Measurements from ENCODE around the gene CCDC179. TPM values are rescaled to one million over a fixed set of nuclear protein-coding genes. Genes with fewer than 3 reads are reported as not detected.

Gene CCDC179
- total and polyA plus RNA-seq, 12 donors, result not detected

GRCh38 chr11:22898036-22898435 lies 37.8 kb upstream of the CCDC179 start:
- Histone ChIP-seq H3K27me3 (no peaks in the 10 kb centered on the region), H3K36me3 (no peaks in the 10 kb centered on the region), H3K4me1 (no peaks in the 10 kb centered on the region), H3K27ac (no peak overlapping the region), H3K9me3 (no peaks in the 10 kb centered on the region), H3K4me3 (no peak overlapping the region)
- 62 to 70% methylated on average over 5 of the region's 5 CpGs for WGBS, 2 donors
- no peak for TF ChIP-seq CTCF (IDR thresholded peaks at IDR 0.05)
- intact Hi-C loops (cut with DNase I), result no loop called here
- ATAC-seq (no peak), DNase-seq (no peak)

GRCh38 chr11:22890227-22890626 lies 30.0 kb upstream of the CCDC179 start:
- Histone ChIP-seq H3K4me1 (no peaks in the 10 kb centered on the region), H3K36me3 (no peaks in the 10 kb centered on the region), H3K9me3 (no peaks in the 10 kb centered on the region), H3K4me3 (no peak overlapping the region), H3K27me3 (no peaks in the 10 kb centered on the region), H3K27ac (no peak overlapping the region)
- no peak for DNase-seq
- TF ChIP-seq CTCF (IDR thresholded peaks at IDR 0.05), result no peak
- intact Hi-C loops (cut with DNase I), result no loop called here
- no peak for ATAC-seq
- WGBS, 2 donors, result 81 to 85% methylated on average over 2 of the region's 2 CpGs

GRCh38 chr11:22884217-22884616 lies 23.9 kb upstream of the CCDC179 start:
- H3K27me3 ChIP-seq, result no peaks in the 10 kb centered on the region
- intact Hi-C loops (cut with DNase I), result loop anchor here in 1 of 10 donors (10.0 kb wide), 1 partner anchor 1889 kb away; no protein-coding TSS in a partner anchor
- peaks cover 0 to 4% (median 0%) of the 10 kb centered on the region in 9 donors for H3K4me1 ChIP-seq
- no peak for TF ChIP-seq CTCF (IDR thresholded peaks at IDR 0.05)
- no peaks in the 10 kb centered on the region for H3K9me3 ChIP-seq
- WGBS, 2 donors, result 63 to 72% methylated on average over 1 of the region's 1 CpG
- no peak overlapping the region for H3K4me3 ChIP-seq
- no peak overlapping the region for H3K27ac ChIP-seq
- DNase-seq (no peak), ATAC-seq (no peak)
- H3K36me3 ChIP-seq, result no peaks in the 10 kb centered on the region

GRCh38 chr11:22879630-22880029 lies 19.4 kb upstream of the CCDC179 start:
- TF ChIP-seq CTCF (IDR thresholded peaks at IDR 0.05), result no peak
- 24 to 27% methylated on average over 2 of the region's 2 CpGs for WGBS, 2 donors
- no peaks in the 10 kb centered on the region for H3K9me3 ChIP-seq
- no peak overlapping the region for H3K27ac ChIP-seq
- H3K27me3 ChIP-seq, result no peaks in the 10 kb centered on the region
- no peaks in the 10 kb centered on the region for H3K36me3 ChIP-seq
- DNase-seq, result no peak
- H3K4me3 ChIP-seq, result no peak overlapping the region
- peaks cover 0 to 4% (median 0%) of the 10 kb centered on the region in 9 donors for H3K4me1 ChIP-seq
- intact Hi-C loops (cut with DNase I), result loop anchor here in 1 of 10 donors (10.0 kb wide), 1 partner anchor 1885 kb away; no protein-coding TSS in a partner anchor
- ATAC-seq, result no peak

Measured in heart right ventricle (tissue), 16 donors.